Measurements from ENCODE around the gene SCD. TPM values are rescaled to one million over a fixed set of nuclear protein-coding genes. Genes with fewer than 3 reads are reported as not detected.
A peak's percentile ranks its signal among the peaks of the same experiment; 100 is the strongest.

SCD gene
- polyA plus RNA-seq, 2 donors, result 57.6 to 73.1 TPM

- WGBS, 2 donors, result 16 to 18% methylated on average over 32 of the region's 32 CpGs
- Histone ChIP-seq H3K9me3 (ENCODE audit: control insufficient read depth in 2 of 2, insufficient read depth in 1 of 2, low read depth in 1 of 2, low read length in 1 of 2) (no peaks in the 10 kb centered on the region), H3K4me1 (ENCODE audit: control insufficient read depth in 2 of 2, insufficient read depth in 2 of 2, low read length in 1 of 2) (peaks cover 2 to 13% of the 10 kb centered on the region in 2 donors), H3K27me3 (ENCODE audit: control insufficient read depth in 1 of 2, insufficient read depth in 2 of 2, low read length in 2 of 2) (no peaks in the 10 kb centered on the region), H3K27ac (ENCODE audit: low read depth in 2 of 2, low read length in 1 of 2) (no peak overlapping the region), H3K36me3 (ENCODE audit: control insufficient read depth in 2 of 2, insufficient read depth in 2 of 2, low read length in 1 of 2) (peaks cover 0 to 13% of the 10 kb centered on the region in 2 donors), H3K4me3 (ENCODE audit: low read depth in 1 of 2, low read length in 2 of 2) (peak overlapping the region; percentile 64 to 83)
Measured at GRCh38 chr10:100347568-100348195, 649 bp downstream of the SCD start.

DNA sequence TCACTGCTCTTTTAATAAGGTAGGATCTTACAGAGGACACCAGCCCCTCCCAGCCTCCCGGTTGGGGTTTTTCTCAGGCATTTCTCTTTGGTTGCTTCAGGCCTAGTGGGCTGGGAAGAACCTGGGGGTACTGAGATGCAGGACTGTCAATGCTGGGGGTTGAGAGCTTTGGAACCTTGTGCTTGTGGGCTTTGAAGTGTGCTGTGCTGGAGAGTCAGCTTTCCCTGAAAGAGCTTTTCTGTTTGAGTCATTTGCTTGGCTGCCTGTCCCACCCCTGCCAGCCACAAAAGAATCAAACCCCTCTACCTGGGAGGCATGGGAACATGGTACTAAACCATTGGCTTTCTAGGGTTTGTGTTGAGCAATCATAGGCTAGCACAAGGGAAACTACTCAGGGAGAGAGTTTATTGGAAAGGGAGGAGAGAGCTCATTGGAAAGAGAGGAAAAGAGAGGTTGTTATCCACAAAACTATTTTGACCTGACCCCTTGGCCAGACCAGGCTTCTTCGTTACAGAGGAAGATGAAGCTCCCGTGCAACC is 1.4 kb downstream of the SCD start:
- Histone ChIP-seq H3K36me3 (ENCODE audit: control insufficient read depth in 2 of 2, insufficient read depth in 2 of 2, low read length in 1 of 2) (peaks cover 0 to 13% of the 10 kb centered on the region in 2 donors), H3K27me3 (ENCODE audit: control insufficient read depth in 1 of 2, insufficient read depth in 2 of 2, low read length in 2 of 2) (no peaks in the 10 kb centered on the region), H3K4me1 (ENCODE audit: control insufficient read depth in 2 of 2, insufficient read depth in 2 of 2, low read length in 1 of 2) (peaks cover 2 to 13% of the 10 kb centered on the region in 2 donors), H3K9me3 (ENCODE audit: control insufficient read depth in 2 of 2, insufficient read depth in 1 of 2, low read depth in 1 of 2, low read length in 1 of 2) (no peaks in the 10 kb centered on the region), H3K27ac (ENCODE audit: low read depth in 2 of 2, low read length in 1 of 2) (no peak overlapping the region), H3K4me3 (ENCODE audit: low read depth in 1 of 2, low read length in 2 of 2) (peak overlapping the region; percentile 64 to 83)
- WGBS, 2 donors, result 85 to 89% methylated on average over 3 of the region's 3 CpGs

DNA sequence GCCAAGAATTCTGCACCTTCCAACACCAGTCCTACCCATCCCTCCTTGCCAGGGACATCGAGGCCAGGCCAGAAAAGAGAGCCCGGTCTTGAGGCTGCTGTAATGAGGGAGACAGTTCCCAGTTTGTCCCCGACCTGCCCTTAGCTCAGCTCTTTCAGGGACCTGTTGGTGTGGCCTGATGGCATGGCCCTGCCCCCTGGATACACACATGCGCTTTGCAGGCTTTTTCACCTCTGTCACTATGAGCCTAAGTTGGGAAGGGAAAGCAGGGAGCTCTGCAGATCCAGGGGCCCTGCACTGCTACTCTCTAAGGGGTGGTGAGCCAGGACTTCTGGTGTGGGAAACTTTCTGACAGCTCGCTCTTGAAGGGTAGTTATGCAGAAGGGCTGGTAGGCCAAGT is 2.1 kb downstream of the SCD start:
- Histone ChIP-seq H3K27ac (ENCODE audit: low read depth in 2 of 2, low read length in 1 of 2) (no peak overlapping the region), H3K4me3 (ENCODE audit: low read depth in 1 of 2, low read length in 2 of 2) (peak overlapping the region in 1 of 2 donors; percentile 64), H3K9me3 (ENCODE audit: control insufficient read depth in 2 of 2, insufficient read depth in 1 of 2, low read depth in 1 of 2, low read length in 1 of 2) (no peaks in the 10 kb centered on the region), H3K4me1 (ENCODE audit: control insufficient read depth in 2 of 2, insufficient read depth in 2 of 2, low read length in 1 of 2) (peaks cover 2 to 13% of the 10 kb centered on the region in 2 donors), H3K36me3 (ENCODE audit: control insufficient read depth in 2 of 2, insufficient read depth in 2 of 2, low read length in 1 of 2) (peaks cover 0 to 13% of the 10 kb centered on the region in 2 donors), H3K27me3 (ENCODE audit: control insufficient read depth in 1 of 2, insufficient read depth in 2 of 2, low read length in 2 of 2) (no peaks in the 10 kb centered on the region)
- 79 to 91% methylated on average over 5 of the region's 5 CpGs for WGBS, 2 donors

DNA sequence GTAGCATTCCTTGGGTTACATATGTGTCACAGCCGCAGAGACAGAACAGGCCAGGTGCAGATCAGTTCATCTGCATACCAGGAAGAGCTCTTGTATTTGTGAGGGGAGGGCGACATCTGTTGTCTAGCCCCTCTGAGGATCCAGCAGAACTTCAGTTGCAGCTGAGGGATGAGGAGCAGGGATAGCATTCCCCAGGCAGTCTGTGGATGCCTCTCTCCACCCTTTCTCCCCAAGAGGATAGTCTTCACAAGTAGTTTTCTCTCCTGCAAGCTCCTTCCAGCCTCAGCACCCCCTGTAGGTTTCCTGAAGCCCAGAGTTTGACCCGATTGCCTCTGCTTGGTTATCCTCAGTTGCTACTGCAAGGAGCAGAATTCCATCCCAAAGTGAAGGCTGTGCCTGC is 2.6 kb downstream of the SCD start:
- WGBS, 2 donors, result 85 to 90% methylated on average over 3 of the region's 3 CpGs
- H3K36me3 ChIP-seq (ENCODE audit: control insufficient read depth in 2 of 2, insufficient read depth in 2 of 2, low read length in 1 of 2), result peaks cover 4 to 13% of the 10 kb centered on the region in 2 donors
- H3K4me1 ChIP-seq (ENCODE audit: control insufficient read depth in 2 of 2, insufficient read depth in 2 of 2, low read length in 1 of 2), result peaks cover 2 to 13% of the 10 kb centered on the region in 2 donors
- no peaks in the 10 kb centered on the region for H3K27me3 ChIP-seq (ENCODE audit: control insufficient read depth in 1 of 2, insufficient read depth in 2 of 2, low read length in 2 of 2)
- no peaks in the 10 kb centered on the region for H3K9me3 ChIP-seq (ENCODE audit: control insufficient read depth in 2 of 2, insufficient read depth in 1 of 2, low read depth in 1 of 2, low read length in 1 of 2)
- H3K27ac ChIP-seq (ENCODE audit: low read depth in 2 of 2, low read length in 1 of 2), result no peak overlapping the region
- H3K4me3 ChIP-seq (ENCODE audit: low read depth in 1 of 2, low read length in 2 of 2), result no peak overlapping the region

GRCh38 chr10:100350914-100351485 is 4.0 kb downstream of the SCD start:
- H3K27ac ChIP-seq (ENCODE audit: low read depth in 2 of 2, low read length in 1 of 2), result no peak overlapping the region
- no peaks in the 10 kb centered on the region for H3K27me3 ChIP-seq (ENCODE audit: control insufficient read depth in 1 of 2, insufficient read depth in 2 of 2, low read length in 2 of 2)
- peaks cover 9 to 16% of the 10 kb centered on the region in 2 donors for H3K36me3 ChIP-seq (ENCODE audit: control insufficient read depth in 2 of 2, insufficient read depth in 2 of 2, low read length in 1 of 2)
- H3K4me3 ChIP-seq (ENCODE audit: low read depth in 1 of 2, low read length in 2 of 2), result no peak overlapping the region
- 91 to 92% methylated on average over 5 of the region's 5 CpGs for WGBS, 2 donors
- H3K9me3 ChIP-seq (ENCODE audit: control insufficient read depth in 2 of 2, insufficient read depth in 1 of 2, low read depth in 1 of 2, low read length in 1 of 2), result no peaks in the 10 kb centered on the region
- peaks cover 2 to 13% of the 10 kb centered on the region in 2 donors for H3K4me1 ChIP-seq (ENCODE audit: control insufficient read depth in 2 of 2, insufficient read depth in 2 of 2, low read length in 1 of 2)

GRCh38 chr10:100353770-100354485 is 6.9 kb downstream of the SCD start:
- peaks cover 9 to 16% of the 10 kb centered on the region in 2 donors for H3K36me3 ChIP-seq (ENCODE audit: control insufficient read depth in 2 of 2, insufficient read depth in 2 of 2, low read length in 1 of 2)
- no peak overlapping the region for H3K4me3 ChIP-seq (ENCODE audit: low read depth in 1 of 2, low read length in 2 of 2)
- H3K9me3 ChIP-seq (ENCODE audit: control insufficient read depth in 2 of 2, insufficient read depth in 1 of 2, low read depth in 1 of 2, low read length in 1 of 2), result no peaks in the 10 kb centered on the region
- WGBS, 2 donors, result 84 to 90% methylated on average over 6 of the region's 6 CpGs
- no peaks in the 10 kb centered on the region for H3K27me3 ChIP-seq (ENCODE audit: control insufficient read depth in 1 of 2, insufficient read depth in 2 of 2, low read length in 2 of 2)
- H3K27ac ChIP-seq (ENCODE audit: low read depth in 2 of 2, low read length in 1 of 2), result no peak overlapping the region
- peaks cover 0 to 9% of the 10 kb centered on the region in 2 donors for H3K4me1 ChIP-seq (ENCODE audit: control insufficient read depth in 2 of 2, insufficient read depth in 2 of 2, low read length in 1 of 2)

DNA sequence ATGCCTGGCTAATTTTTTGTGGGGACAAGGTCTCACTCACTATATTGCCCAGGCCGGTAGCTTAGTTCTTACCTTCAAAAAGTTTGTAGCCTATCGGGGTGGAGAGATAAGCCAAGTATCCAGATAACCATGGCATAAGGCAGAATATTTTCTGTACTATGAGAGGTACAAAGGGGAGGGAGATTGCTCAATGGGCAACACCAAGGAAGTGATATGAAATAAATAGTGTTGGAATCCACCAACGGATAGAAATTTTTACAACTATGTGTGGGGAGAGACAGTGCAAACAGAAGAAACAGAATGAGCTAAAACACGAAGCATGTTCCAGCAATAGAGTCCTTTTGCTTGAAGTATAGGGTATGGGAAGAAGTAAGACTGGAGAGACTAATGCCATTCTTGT is 8.1 kb downstream of the SCD start:
- H3K27me3 ChIP-seq (ENCODE audit: control insufficient read depth in 1 of 2, insufficient read depth in 2 of 2, low read length in 2 of 2), result no peaks in the 10 kb centered on the region
- peaks cover 9 to 17% of the 10 kb centered on the region in 2 donors for H3K36me3 ChIP-seq (ENCODE audit: control insufficient read depth in 2 of 2, insufficient read depth in 2 of 2, low read length in 1 of 2)
- peaks cover under 1 to 2% of the 10 kb centered on the region in 2 donors for H3K4me1 ChIP-seq (ENCODE audit: control insufficient read depth in 2 of 2, insufficient read depth in 2 of 2, low read length in 1 of 2)
- no peak overlapping the region for H3K27ac ChIP-seq (ENCODE audit: low read depth in 2 of 2, low read length in 1 of 2)
- WGBS, 2 donors, result 78 to 95% methylated on average over 4 of the region's 4 CpGs
- no peak overlapping the region for H3K4me3 ChIP-seq (ENCODE audit: low read depth in 1 of 2, low read length in 2 of 2)
- H3K9me3 ChIP-seq (ENCODE audit: control insufficient read depth in 2 of 2, insufficient read depth in 1 of 2, low read depth in 1 of 2, low read length in 1 of 2), result no peaks in the 10 kb centered on the region

GRCh38 chr10:100356067-100357017 is 9.3 kb downstream of the SCD start:
- H3K36me3 ChIP-seq (ENCODE audit: control insufficient read depth in 2 of 2, insufficient read depth in 2 of 2, low read length in 1 of 2), result peaks cover 9 to 17% of the 10 kb centered on the region in 2 donors
- H3K27me3 ChIP-seq (ENCODE audit: control insufficient read depth in 1 of 2, insufficient read depth in 2 of 2, low read length in 2 of 2), result no peaks in the 10 kb centered on the region
- H3K4me3 ChIP-seq (ENCODE audit: low read depth in 1 of 2, low read length in 2 of 2), result no peak overlapping the region
- H3K27ac ChIP-seq (ENCODE audit: low read depth in 2 of 2, low read length in 1 of 2), result peak overlapping the region in 1 of 2 donors; percentile 9
- 93 to 94% methylated on average over 14 of the region's 14 CpGs for WGBS, 2 donors
- peaks cover 0 to 2% of the 10 kb centered on the region in 2 donors for H3K4me1 ChIP-seq (ENCODE audit: control insufficient read depth in 2 of 2, insufficient read depth in 2 of 2, low read length in 1 of 2)
- H3K9me3 ChIP-seq (ENCODE audit: control insufficient read depth in 2 of 2, insufficient read depth in 1 of 2, low read depth in 1 of 2, low read length in 1 of 2), result no peaks in the 10 kb centered on the region

Data from esophagus (tissue), 2 donors.